ENCODE results near the gene PTGFRN. TPM values are rescaled to one million over a fixed set of nuclear protein-coding genes. Genes with fewer than 3 reads are reported as not detected.

Gene PTGFRN
- total and polyA plus RNA-seq, 2 experiments from 2014 or later = 16.6 to 31.0 TPM

DNA sequence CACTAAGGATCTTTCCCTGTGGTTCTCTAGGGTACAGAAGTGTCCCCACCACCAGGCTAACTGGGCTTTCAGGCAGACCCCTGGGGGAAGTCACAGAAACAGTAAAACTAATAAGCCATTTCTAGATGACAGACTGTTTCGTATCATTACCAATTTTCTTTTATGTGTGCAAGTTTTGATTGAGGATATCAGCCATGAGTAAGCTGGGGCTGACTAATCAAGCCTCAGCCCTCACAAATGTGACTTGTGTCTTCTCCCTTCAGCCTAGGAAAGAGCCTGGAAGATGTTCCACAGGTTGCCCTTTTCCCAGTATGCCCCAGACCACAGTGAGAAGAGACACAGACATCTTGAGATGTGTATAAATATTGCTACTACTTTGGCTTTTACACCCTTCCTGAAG lies 10.5 kb downstream of the PTGFRN start:
- TF ChIP-seq EZH2 (IDR thresholded peaks at IDR 0.05; ENCODE audit: borderline replicate concordance) (no peak), EZH2phosphoT487 (IDR thresholded peaks at IDR 0.05; ENCODE audit: low read depth, severe bottlenecking, unreplicated experiment) (no peak)
- TF ChIP-seq, protein P1, sequence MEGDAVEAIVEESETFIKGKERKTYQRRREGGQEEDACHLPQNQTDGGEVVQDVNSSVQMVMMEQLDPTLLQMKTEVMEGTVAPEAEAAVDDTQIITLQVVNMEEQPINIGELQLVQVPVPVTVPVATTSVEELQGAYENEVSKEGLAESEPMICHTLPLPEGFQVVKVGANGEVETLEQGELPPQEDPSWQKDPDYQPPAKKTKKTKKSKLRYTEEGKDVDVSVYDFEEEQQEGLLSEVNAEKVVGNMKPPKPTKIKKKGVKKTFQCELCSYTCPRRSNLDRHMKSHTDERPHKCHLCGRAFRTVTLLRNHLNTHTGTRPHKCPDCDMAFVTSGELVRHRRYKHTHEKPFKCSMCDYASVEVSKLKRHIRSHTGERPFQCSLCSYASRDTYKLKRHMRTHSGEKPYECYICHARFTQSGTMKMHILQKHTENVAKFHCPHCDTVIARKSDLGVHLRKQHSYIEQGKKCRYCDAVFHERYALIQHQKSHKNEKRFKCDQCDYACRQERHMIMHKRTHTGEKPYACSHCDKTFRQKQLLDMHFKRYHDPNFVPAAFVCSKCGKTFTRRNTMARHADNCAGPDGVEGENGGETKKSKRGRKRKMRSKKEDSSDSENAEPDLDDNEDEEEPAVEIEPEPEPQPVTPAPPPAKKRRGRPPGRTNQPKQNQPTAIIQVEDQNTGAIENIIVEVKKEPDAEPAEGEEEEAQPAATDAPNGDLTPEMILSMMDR (IDR thresholded peaks at IDR 0.05; ENCODE audit: poor library complexity) = no peak
- Histone ChIP-seq H3K4me1 (ENCODE audit: insufficient read depth) (peaks cover 13% of the 10 kb centered on the region), H3K27ac (no peak overlapping the region), H3K4me3 (no peak overlapping the region), H3K79me2 (peaks cover 72% of the 10 kb centered on the region), H3K9me2 (replicated peaks; ENCODE audit: insufficient read depth) (no peaks in the 10 kb centered on the region), H2AFZ (no peak overlapping the region), H3K4me2 (no peak overlapping the region), H4K20me1 (ENCODE audit: insufficient read depth, poor library complexity, severe bottlenecking) (no peaks in the 10 kb centered on the region), H3K27me3 (no peaks in the 10 kb centered on the region), H3K36me3 (replicated peaks; ENCODE audit: insufficient read depth, low read depth) (no peaks in the 10 kb centered on the region), H3K9me3 (ENCODE audit: low read depth) (no peaks in the 10 kb centered on the region)
- WGBS (ENCODE audit: low lambda C conversion rate, missing lambda C conversion rate) = 96% methylated on average over 1 of the region's 1 CpG
- no peak for DNase-seq (ENCODE audit: low spot score)

DNA sequence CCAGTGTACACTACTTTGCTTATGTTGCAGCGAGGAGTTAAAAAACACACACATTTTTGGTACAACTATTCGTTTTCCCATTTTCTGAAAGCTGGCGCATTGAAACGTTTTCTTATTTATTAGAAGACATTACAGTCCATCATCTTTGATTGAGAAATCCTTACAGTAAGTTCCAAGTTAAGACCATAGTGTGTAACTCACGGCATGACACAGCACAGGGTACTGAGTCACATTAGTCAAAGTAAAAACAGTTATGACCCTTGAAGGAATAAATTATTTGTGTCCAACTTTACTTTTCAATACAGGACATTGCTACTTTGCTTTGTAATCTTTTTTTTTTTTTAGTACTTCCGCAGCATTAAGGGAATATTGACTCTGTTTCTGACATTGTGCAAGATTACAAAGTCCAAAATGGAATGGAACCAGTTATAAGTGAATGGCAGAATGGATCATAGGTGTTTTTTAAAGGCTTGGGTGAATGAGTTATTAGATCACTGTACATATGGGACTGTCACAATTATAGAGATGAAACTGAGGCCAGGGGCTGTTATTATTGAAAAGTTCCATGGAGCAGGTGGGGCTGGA lies 11.7 kb downstream of the PTGFRN start:
- Histone ChIP-seq H2AFZ (no peak overlapping the region), H3K36me3 (replicated peaks; ENCODE audit: insufficient read depth, low read depth) (no peaks in the 10 kb centered on the region), H3K4me2 (no peak overlapping the region), H3K27me3 (no peaks in the 10 kb centered on the region), H3K9me2 (replicated peaks; ENCODE audit: insufficient read depth) (no peaks in the 10 kb centered on the region), H3K4me1 (ENCODE audit: insufficient read depth) (peaks cover 7% of the 10 kb centered on the region), H4K20me1 (ENCODE audit: insufficient read depth, poor library complexity, severe bottlenecking) (no peaks in the 10 kb centered on the region), H3K4me3 (no peak overlapping the region), H3K79me2 (peaks cover 64% of the 10 kb centered on the region), H3K9me3 (ENCODE audit: low read depth) (no peaks in the 10 kb centered on the region), H3K27ac (no peak overlapping the region)
- TF ChIP-seq, protein P1 (IDR thresholded peaks at IDR 0.05; ENCODE audit: poor library complexity) = no peak
- no peak for TF ChIP-seq EZH2phosphoT487 (IDR thresholded peaks at IDR 0.05; ENCODE audit: low read depth, severe bottlenecking, unreplicated experiment)
- TF ChIP-seq EZH2 (IDR thresholded peaks at IDR 0.05; ENCODE audit: borderline replicate concordance) = no peak
- peak; percentile 19 for DNase-seq (ENCODE audit: low spot score)
- WGBS (ENCODE audit: low lambda C conversion rate, missing lambda C conversion rate) = 88% methylated on average over 6 of the region's 6 CpGs

DNA sequence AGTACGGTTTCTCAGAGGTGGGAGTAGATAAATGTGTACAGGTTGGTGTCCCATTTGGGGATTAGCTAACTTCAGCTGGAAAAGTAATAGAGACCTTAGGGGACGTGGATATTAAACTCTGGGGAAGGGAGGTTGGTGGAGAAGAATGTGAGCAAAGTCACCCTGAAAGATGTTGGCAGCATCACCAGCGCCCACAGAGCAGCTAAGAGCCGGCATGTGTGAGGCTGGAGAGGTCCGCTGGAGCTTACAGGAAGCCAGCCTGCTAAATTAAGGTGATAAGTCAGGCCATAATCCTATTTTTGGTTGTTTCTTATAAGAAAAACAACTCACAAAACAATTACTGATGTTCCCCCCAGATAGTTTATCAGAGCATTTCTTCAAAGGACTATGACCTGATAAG lies 12.2 kb downstream of the PTGFRN start:
- WGBS (ENCODE audit: low lambda C conversion rate, missing lambda C conversion rate) = 94% methylated on average over 5 of the region's 5 CpGs
- Histone ChIP-seq H2AFZ (no peak overlapping the region), H3K27ac (no peak overlapping the region), H3K27me3 (no peaks in the 10 kb centered on the region), H3K79me2 (peaks cover 62% of the 10 kb centered on the region), H3K4me1 (ENCODE audit: insufficient read depth) (peaks cover 5% of the 10 kb centered on the region), H3K36me3 (replicated peaks; ENCODE audit: insufficient read depth, low read depth) (no peaks in the 10 kb centered on the region), H3K9me3 (ENCODE audit: low read depth) (no peaks in the 10 kb centered on the region), H4K20me1 (ENCODE audit: insufficient read depth, poor library complexity, severe bottlenecking) (no peaks in the 10 kb centered on the region), H3K4me2 (no peak overlapping the region), H3K4me3 (no peak overlapping the region), H3K9me2 (replicated peaks; ENCODE audit: insufficient read depth) (no peaks in the 10 kb centered on the region)
- TF ChIP-seq, protein P1 (IDR thresholded peaks at IDR 0.05; ENCODE audit: poor library complexity) = no peak
- TF ChIP-seq EZH2phosphoT487 (IDR thresholded peaks at IDR 0.05; ENCODE audit: low read depth, severe bottlenecking, unreplicated experiment) (no peak), EZH2 (IDR thresholded peaks at IDR 0.05; ENCODE audit: borderline replicate concordance) (no peak)
- DNase-seq (ENCODE audit: low spot score) = no peak

Measured in hepatocyte (in vitro differentiated cells).